Mammary epithelial cell (primary cell): ENCODE results near the gene CEP128.

Experiments used
- EZH2 ChIP-seq: IDR thresholded peaks from 2 replicates; pipeline ENCODE4 v1.6.1; 2012; ENCODE audit warnings: low read length, inconsistent platforms, borderline replicate concordance
- TF ChIP-seq, protein P1 (sequence below), 2 donors: IDR thresholded peaks in 1 of 2; conservative IDR thresholded peaks in 1 of 2; 2 replicates each; pipeline ENCODE4 v1.5.1; 2011 to 2012; ENCODE audit warnings: inconsistent platforms in 2 of 2, low read length in 2 of 2, mild to moderate bottlenecking in 2 of 2, control low read depth in 1 of 2, low read depth in 1 of 2; ENCODE audit not compliant: insufficient read depth in 1 of 2; ENCODE audit errors: extremely low read depth in 1 of 2

DNA sequence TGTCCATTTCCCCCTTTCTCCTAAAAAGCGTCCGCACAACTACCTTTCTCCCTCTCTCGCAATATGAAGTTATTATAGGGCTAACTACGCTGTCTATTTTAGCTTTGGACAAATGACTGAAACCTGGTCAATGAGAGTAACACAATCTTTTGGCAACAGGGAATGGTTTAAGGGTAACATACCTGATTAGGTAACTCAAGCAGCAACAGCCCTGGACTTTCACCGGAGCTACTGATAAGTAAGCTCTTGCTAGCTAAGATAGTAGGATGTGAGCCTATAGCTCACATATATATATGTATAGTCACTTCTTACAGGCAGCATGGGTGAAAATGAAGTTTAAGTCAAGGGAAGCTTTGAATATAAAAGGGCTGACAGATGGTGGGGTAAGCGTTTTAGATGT is 313.0 kb downstream of the CEP128 start:
- TF ChIP-seq EZH2, result no peak
- TF ChIP-seq, protein P1, sequence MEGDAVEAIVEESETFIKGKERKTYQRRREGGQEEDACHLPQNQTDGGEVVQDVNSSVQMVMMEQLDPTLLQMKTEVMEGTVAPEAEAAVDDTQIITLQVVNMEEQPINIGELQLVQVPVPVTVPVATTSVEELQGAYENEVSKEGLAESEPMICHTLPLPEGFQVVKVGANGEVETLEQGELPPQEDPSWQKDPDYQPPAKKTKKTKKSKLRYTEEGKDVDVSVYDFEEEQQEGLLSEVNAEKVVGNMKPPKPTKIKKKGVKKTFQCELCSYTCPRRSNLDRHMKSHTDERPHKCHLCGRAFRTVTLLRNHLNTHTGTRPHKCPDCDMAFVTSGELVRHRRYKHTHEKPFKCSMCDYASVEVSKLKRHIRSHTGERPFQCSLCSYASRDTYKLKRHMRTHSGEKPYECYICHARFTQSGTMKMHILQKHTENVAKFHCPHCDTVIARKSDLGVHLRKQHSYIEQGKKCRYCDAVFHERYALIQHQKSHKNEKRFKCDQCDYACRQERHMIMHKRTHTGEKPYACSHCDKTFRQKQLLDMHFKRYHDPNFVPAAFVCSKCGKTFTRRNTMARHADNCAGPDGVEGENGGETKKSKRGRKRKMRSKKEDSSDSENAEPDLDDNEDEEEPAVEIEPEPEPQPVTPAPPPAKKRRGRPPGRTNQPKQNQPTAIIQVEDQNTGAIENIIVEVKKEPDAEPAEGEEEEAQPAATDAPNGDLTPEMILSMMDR (conservative IDR thresholded peaks at IDR 0.05 in 1 of 2, IDR thresholded peaks at IDR 0.05 in 1 of 2; ENCODE audit: extremely low read depth in 1 of 2, insufficient read depth in 1 of 2, low read depth in 1 of 2, low read length in 2 of 2), result no peak
